DMS153 treated with DMSO at 0.1 percent for 48 hours (cell line): ENCODE results near the gene CHST3.
"Not testable (repeated sequence)": the region's sequence is repeated elsewhere in the genome, so short reads cannot be mapped to it uniquely, and the experiment has no call there.

Experiments used
- DNase-seq: peaks from one replicate; lab custom pipeline; 2025; ENCODE audit not compliant: unreplicated experiment; lab: John Stamatoyannopoulos, UW

Gene CHST3

DNA sequence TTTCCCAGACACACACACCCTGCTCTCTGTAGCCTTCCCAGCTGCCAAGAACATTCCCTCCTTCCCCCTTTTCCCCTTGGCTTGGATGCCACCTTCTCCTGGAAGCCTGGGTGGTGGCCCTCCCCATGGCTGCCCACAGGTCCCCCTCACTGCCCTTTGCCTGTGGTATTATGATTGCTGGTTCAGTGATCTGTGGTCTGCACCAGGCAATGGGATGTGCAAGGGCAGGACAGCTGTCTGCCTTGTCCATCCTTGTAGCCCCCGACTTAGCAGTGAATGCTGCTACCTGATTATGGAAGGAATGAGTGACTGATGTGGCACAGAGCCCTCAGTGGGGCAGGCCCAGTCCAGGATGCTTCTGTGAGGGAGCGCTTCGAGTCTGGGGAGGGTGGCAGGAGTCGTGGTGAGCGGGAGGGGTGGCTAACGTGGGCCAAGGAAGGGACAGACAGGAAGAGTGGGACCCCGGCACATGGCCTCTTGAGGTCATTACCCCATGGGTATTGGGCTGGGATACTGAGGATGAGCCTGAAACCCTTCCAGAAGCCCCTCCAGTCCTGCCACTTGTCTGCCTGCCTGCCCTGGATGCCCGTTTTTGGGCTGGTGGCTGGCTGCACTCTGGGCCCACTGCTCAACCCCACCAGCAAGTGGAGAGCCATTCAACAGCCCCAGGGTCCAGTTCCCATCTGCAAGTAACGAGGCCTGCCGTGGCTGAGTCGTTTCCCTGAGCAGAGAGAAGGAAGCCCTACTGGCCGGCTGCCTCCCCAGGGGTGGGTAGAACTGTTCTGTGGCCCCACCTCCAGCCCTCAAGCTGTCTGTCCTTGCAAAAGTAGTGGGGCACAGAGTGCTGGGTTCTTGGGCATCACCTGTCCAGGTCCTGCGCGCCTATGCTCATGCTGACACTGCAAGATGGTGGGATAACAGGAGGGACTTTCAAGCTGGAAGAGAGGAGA lies 8.8 kb downstream of the CHST3 start:
- DNase-seq = no peak

DNA sequence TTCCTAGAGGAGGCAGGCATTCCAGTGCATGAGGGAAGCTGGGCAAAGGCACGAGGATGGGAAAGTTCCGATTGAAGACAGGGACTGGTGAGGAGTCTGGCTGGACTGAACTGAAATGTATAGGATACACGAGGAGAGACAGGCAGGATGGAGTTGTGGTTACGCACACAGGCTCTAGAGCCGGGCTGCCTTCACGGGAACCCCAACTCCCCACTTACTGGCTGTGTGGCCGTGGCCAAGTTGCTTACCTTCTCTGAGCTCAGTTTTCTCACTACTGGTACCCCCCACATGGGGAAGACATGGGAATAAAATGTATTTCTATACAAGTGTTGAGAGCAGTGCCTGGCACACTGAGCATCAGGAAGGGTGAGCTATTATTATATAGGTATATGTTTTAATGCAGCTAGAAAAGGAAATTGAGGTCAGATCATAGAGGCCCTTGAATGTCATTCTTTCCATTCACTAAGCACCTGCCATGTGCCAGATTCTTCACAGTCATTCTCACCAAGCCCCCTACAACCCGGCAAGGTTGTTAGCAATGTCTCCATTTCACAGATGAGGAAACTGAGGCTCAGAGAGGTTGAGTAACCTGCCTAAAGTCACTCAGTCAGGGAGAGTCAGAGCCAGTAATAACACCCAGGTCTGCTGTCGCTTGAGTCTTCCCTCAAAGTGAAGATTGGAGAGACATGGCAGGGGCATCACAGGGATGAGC lies 9.7 kb downstream of the CHST3 start:
- DNase-seq = no peak

DNA sequence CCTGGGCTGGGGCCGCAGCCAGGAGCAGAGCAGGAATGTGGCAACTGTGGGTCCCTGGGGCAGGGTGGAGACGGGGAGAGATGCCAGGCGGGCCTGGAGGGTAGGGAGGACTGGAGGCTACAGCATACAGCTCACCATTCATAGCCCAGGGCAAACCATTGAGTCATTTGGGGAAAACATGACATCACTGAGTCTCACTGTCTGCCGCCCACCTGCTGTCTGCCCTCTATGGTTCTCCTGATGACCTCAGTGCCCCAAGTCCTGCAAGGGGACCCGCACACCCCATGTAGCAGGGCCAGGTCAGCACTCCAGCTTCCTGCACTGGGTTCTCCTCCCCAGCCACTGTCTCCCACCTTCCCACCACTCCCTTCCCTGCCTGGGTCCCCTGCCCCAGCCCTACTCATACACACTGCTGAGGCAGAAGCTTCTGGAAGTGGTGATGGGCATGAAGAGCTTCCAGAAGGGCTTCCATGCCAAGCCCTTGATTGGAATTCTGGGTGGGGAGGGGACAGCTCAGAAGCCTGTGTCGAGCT lies 10.4 kb downstream of the CHST3 start:
- no peak for DNase-seq

DNA sequence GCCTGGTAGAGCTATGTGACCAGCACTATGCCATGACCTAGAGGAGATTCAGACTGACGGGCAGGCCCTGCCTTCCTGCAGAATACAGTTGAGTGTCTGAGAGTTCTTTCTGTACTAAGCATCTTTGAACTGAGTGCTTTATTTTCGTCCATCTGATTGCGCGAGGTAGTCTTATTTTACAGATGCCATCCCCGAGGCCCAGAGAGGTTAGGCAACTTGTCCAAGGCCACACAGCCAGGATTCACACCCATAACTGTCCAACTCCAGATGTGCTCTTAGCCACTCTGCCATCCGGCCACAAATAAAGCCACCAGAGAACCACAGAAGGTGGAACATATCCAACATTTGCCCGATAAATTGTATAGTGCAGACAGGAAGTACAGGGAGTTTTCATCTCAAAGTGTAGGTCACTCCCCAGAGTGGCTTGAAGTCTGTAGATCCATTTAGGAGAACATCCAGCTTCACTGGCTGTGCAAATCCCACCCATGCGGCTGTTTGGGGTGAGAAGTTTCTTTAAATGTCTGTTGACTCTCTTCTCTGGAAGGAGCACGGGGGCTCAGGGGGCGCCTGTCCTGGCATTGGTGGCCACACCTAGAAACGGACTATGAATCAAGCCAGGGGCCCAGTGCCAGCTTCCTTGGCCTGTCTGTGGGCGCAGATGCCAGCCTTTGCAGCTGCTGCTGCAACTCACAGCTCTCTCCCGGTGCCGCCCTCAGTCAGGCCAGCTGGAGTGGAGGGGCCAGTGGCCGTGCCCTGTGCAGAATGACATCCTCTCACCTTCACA lies 11.1 kb downstream of the CHST3 start:
- DNase-seq = no peak

DNA sequence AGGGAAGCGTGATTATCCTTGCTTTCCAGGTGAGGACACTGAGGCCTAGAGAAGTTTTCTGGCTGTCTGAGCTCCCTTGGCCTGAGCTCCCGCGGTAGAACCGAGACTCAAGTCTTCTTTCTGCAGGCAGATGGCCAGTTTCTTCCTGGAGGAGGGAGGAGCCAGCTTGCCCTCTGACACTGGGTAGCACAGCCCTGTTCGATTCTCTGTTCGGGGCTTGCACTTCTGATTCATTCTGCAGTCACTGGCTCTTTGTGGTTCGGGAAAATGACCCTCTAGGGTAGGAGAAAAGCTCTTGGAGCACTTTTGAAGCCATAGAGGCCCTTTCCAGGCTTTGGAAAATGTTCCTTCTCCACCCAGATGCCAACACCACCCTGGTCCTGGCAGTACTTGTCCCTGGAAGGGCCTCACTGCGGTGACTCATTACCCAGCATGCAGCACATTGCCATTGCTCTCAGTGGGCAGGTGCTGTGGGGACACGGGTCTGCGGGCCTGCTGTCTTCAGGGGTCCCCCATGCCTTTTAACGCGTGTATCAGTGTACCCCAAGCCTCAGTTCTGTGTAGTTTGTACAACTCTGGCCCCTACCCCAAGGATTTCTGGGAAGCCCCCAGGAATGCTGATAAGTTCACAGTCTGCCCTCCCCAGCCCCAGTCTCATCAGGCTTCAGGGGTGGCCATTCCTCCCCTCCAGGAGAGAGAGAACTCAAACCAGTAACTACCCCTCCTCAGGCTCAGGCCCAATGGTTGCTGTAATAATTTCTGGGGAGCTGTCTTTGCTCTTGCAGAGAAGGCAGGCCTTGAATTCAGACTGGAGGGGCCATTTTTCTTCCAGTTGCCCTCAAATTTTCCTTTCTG lies 11.9 kb downstream of the CHST3 start:
- no peak for DNase-seq

DNA sequence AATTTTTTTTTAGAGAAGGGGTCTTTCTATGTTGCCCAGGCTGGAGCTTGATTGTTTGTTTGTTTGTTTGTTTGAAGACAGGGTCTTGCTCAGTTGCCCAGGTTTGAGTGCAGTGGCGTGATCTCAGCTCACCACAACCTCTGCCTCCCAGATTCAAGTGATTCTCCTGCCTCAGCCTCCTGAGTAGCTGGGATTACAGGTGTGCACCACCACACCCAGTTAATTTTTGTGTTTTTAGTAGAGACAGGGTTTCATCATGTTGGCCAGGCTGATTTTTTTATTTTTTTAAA lies 13.4 kb downstream of the CHST3 start:
- DNase-seq = not testable (repeated sequence)

DNA sequence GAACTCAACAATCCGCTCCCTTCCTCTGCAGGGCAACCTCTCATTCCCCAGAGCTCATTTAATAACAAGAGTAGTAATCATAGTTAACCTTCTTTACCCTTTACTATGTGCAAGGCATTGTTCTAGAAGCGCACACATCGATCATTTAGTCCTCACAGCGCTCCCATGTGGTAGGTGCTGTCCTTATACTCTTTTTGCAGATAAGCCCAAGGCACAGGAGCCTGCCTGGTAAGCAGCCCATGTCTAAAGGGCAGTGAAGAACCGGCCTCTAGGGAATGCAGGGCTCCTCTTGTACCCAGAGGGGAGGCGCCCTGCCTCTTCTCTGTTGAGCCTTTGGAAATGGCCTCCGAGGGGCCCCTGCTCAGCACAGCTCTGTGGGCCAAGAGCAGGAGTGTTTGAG lies 14.3 kb downstream of the CHST3 start:
- DNase-seq = no peak

DNA sequence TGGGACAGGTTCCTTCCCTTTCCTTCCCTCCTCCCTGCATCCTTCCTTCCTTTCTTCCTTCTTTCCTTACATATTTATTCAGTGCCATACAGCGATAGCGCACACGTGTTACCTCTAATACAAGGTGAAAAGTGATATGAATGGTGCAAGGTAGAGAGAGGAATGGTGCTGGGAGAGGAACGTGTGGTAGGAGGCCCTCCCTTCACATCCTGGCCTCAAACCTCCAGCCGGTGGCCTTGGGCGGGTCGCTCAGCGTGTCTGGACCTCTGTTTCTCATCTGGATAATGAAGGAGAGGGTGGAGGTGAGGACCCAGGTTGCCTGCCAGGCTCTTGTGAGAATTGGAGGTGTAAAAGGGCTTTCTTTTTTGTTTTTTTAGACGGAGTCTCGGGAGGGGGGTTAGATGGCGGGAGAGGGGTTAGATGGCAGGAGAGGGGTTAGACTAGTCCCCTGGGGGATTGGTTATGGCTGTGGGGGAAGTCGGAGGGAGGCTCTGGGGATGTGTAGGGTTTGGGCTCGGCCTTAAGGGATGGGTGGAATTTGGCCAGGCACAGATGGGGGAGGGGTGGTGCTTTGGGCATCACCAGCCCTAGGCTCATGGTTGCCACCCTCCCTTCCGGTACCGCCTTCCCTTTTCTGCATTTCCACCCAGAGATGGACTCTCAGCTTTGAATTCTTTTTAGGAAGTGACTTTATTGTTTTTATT lies 14.9 kb downstream of the CHST3 start:
- DNase-seq = no peak

DNA sequence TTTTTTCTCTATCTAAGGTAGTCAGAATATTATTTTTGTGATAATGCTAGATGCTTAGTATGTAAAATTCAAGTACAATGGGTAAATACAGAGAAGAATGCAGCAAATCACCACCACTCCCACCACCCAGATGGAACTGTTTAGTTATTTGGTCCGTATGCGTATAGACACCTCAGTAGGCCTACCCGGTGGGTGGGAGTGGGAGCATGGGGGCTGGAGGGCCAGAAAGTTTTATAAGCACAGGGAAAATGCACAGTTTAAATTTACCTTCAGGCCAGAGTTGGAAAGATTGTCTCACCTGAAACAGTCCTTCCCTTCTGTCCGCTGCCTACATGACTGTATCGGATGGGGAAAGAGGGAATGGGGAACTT lies 15.5 kb downstream of the CHST3 start:
- DNase-seq = no peak

DNA sequence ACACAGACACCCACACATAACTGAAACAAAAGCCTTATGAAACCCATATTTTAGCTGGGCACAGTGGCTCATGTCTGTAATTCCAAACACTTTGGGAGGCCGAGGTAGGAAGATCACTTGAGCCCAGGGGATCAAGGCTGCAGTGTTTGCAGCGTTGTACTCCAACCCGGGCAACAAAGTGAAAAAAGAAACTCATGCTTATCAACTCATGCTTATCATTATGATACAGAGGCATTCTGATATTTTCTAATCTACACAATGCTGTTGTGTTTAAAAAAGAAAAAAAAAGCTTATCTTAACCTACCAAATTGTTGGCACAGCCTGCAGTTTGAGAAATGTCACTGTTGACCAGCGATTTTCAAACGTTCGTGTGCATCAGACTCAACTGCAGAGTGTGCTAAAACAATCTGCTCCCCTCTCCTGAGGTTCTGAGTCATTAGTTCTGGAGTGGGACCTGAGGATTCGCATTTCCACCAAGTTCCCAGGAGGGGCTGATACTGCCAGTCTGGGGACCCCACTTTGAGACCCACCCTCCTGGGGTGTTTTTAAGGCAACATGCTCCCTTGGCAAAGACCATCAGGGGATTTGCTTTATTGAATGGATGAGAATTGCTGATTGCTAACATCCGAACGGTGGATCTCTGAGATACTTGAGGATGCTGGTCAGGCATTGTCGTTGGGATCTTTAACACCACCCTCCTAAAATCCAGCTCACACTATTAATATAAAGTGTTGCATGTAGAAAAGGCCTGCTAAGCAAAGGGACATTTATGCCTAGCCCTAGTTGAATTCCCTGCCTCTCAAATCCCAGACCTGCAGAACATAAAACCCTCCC lies 16.2 kb downstream of the CHST3 start:
- DNase-seq = no peak

DNA sequence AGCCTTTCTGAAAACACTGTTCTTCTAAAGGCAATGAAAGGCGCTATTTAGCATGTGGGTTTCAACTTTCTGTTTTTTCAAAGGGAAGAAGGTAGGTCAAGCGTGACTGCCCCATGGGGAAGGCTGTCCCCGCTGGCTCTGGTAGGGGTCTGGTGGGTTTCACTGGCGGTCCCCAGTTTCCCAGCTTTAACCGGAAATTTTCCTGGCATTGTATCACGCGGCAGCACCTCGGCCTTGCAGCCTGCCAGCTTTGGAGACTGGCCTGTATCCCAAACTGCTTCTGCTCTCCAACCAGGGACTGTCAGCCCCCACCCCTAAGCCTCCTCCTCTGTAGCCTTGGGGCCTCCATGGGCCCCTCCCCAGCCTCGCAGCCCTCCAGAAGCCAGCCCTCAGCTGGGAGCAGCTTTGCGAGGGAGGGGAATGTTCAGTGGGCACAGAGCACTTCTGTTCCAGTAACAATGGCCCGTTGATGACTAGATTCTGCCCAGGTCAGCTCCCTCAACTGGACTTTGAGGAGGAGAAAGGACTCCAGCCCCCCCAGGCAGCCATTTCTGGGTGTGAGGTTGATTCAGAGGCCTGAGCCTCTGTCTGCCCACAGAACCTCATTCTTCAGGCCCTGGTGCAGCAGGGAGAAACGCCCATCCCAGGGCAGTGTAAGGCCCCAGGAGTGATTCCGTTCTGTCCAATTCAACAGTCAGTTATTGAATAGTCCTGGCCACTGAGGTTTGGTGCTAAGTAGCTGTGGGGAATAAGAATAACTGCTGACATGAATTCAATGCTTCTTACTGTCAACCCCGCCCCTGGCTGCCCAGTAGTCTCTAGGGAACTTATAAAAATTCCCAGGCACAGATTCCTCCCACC lies 17.1 kb downstream of the CHST3 start:
- DNase-seq = no peak

DNA sequence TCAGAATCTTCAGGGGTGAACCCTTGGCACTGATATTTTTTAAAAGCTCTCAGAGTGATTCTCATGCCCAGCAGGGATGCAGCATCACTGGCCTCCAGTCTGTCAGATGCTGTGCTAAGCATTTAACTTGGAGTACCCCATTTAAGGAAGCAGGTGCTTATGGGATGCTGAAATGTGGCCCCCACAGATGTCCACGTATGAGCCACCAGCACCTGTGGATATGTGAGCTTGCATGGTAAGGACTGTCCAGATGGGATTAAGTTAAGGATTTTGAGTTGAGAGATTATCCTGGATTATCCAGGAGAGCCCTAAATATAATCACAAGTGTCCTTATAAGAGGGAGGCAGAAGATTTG lies 17.7 kb downstream of the CHST3 start:
- no peak for DNase-seq

DNA sequence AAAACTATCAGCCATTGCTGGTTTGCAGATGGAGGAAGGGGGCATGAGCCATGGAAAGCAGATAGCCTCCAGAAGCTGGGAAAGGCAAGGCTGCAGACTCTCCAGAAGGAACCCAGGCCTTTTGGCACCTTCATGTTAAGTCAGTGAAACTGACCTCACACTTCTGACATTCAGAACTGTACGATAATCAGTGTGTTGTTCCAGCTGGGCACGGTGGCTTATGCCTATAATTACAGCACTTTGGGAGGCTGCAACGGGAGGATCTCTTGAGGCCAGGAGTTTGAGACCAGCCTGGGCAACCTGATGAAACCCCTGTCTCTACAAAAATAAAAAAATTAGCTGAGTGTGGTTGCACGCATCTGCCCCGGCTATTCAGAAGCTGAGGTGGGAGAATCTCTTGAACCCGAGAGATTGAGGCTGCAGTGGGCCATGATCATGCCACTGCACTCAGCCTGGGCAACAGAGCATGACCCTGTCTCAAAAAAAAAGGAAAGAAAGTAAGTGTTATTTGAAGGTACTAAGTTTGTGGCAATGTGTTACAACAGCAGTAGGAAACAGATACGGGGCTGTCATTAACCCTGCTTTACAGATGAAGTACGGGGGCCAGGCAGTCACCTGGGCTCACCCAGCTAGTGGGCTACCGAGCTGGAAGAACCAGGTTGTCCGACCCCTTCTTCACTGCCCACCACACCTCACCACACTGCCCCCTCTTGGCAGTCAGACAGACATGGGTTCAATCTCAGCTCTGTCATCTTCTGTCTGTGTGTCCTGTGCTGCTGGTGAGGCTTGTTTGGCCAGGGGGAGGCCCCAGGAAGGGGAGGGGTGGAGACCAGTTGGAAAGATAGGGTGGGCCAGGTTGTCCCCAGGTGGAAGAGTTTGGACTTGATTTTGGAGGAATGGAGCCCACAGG lies 18.3 kb downstream of the CHST3 start:
- no peak for DNase-seq

DNA sequence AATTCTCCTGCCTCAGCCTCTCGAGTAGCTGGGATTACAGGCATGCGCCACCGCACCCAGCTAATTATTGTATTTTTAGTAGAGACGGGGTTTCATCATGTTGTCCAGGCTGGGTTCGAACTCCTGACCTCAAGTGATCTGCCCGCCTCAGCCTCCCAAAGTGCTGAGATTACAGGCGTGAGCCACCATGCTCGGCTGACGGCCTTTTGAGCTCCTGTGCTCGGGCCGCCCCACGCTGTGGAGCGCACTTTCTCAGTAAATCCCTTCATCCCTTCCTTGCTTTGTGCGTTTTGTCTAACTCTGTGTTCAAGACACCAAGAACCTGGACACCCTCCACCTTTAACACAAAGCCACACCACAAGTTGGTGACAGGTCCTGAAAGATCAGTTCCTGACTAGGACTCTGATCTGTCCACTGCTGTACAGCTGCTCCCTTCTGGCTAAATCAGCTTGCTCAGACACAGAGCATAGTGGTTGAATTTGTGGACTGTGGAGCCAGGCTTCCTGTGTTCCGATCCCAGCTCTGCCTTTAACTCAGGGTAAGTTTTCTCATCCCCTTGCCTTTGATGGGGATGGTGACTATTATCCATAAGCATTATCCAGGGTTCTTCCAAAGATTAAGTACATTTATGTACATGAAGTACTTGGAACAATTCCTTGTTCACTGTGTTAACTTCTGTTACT lies 20.1 kb downstream of the CHST3 start:
- DNase-seq = no peak

DNA sequence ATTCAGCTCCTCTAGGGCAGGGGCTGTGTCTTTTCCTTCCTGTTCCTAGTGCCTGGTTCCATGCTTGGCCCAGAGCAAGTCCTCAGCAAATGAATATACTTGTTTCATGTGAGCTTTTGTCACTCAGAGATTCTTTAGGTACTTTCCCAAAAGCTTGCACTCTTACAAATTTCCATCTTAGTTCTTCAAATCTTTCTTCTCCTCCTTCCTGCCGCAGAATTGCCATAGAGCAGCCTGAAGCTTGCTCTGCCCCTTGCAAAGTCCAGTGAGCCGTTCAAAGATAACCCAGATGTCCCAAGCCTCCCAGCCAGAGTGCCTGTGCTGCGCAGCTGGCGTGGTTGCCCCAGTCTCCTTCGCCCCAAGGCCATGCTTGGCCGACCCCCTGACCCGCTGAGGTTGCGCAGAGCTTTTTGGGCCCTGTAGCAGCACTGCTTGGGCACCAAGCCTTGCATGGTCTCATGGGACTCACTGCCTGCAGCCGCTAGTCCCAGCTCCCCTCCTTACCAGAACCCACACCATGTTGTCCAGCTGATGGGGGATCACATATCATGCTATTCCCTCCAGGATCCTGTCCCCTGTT lies 20.7 kb downstream of the CHST3 start:
- DNase-seq = no peak

DNA sequence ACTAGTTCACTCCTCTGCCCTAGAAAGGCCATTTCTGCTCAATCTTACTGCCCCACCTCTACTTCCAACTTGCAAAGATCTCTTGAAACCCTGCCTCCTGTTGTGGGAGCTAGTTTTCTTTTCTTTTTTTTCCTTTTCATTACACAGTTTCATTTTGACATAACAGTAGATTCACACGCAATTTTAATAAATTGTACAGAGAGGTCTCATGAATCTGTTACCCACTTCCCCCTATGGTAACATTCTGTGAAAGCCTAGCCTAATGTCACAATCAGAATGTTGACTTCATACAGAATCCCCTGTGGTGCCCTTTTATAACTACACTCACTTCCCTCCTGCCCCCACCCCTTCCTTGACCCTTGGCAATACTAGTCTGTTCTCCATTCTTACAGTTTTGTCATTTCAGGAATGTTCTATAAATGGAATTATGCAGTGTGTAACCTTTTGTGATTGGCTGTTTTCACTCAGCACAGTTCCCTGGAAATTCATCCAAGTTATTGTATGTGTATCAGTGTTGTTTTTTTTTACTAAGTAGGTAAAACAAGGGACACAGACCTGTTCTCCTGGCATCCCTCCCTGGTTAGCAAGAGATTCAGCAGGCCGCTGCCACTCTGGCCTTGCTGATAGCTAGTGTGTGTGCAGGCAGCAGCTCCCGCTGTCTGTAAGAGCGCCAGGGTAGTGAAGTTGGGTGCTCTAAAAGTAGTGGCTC lies 21.5 kb downstream of the CHST3 start:
- no peak for DNase-seq
